ENCODE measurements around the gene RSPRY1.

The RSPRY1 gene

DNA sequence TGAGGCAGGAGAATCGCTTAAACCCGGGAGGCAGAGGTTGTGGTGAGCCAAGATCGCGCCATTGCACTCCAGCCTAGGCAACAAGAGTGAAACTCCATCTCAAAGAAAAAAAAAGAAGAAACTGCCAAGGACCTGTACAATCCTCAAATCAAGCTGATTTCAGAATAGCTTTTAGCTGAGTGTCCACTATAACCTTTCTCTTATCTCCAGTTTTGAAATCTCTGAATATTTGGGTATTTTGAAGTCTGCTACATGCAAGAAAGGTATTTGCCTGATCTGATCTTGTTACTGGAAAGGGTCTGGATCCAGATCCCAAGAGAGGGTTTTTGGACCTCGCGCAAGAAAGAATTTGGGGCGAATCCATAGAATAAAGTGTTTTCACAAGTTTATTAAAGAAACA is 39.8 kb downstream of the RSPRY1 start:
- no peak for DNase-seq (ENCODE audit: low read depth in 1 of 2, low spot score in 1 of 2)
- in situ Hi-C loops (cut with HindIII; ENCODE audit: low pct_unique_long_range_greater_than_20kb, low sequenced_read_pairs): no loop called here
- TF ChIP-seq JUND (IDR thresholded peaks at IDR 0.05; ENCODE audit: low read depth): no peak

DNA sequence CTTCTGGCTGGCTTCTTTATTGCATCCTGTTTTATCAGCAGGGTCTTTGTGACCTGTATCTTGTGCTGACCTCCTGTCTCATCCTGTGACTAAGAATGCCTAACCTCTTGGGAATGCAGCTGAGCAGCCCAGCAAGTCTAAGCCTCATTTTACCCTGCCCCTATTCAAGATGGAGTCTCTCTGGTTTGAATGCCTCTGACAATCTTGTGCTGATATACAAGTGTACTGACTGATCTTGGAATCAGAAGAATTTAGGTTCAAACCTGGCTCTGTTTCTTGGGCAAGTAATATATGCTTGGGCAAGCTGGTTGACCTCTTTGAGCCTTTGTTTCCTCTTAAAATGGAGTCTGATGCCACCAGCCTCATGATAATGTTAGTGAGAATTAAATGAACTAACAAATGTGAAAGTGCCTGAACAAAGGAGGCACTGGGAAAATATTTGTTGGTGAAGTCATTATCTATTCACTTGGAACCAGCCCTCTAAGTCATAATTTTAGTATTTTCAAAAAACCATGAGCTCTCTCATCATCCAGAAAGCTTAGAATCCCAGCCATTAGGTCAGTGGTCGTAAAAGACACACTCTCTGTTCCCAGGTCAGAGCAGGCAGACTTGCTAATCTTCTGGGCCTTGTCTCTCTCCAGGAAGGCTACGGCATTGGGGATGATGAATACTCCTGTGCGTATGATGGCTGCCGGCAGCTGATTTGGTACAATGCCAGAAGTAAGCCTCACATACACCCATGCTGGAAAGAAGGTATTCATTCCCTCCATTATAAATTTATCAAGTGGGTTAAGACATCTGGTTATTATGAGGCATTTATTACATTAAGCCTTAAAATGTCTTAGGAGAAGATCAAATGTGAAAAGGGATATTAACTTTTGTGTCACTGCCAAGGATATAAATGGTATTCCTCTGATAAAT is 40.8 kb downstream of the RSPRY1 start:
- DNase-seq (ENCODE audit: low read depth in 1 of 2, low spot score in 1 of 2): no peak
- TF ChIP-seq JUND (IDR thresholded peaks at IDR 0.05; ENCODE audit: low read depth): no peak
- in situ Hi-C loops (cut with HindIII; ENCODE audit: low pct_unique_long_range_greater_than_20kb, low sequenced_read_pairs): no loop called here

DNA sequence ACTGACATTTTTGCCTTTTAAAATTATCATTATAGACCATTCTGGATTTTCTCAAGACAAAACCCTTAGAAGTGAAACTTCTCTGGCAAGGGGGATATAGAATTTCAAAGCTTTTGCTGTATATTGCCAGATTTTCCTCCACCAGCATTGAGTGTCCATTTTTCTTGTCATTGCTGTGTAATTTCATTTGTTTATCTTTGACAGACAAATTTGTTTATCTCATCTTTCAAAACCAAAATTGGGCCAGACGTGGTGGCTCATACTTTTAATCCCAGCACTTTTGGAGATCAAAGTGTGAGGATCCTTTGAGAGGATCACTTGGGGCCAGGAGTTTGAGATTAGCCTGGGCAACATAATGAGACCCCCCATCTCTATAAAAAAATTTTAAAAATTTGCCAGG is 43.0 kb downstream of the RSPRY1 start:
- TF ChIP-seq JUND (IDR thresholded peaks at IDR 0.05; ENCODE audit: low read depth): no peak
- in situ Hi-C loops (cut with HindIII; ENCODE audit: low pct_unique_long_range_greater_than_20kb, low sequenced_read_pairs): no loop called here
- DNase-seq (ENCODE audit: low read depth in 1 of 2, low spot score in 1 of 2): no peak

- no peak for TF ChIP-seq JUND (IDR thresholded peaks at IDR 0.05; ENCODE audit: low read depth)
- no peak for DNase-seq (ENCODE audit: low read depth in 1 of 2, low spot score in 1 of 2)
- in situ Hi-C loops (cut with HindIII; ENCODE audit: low pct_unique_long_range_greater_than_20kb, low sequenced_read_pairs): no loop called here
Measured at GRCh38 chr16:57231821-57232350, 45.8 kb downstream of the RSPRY1 start.

DNA sequence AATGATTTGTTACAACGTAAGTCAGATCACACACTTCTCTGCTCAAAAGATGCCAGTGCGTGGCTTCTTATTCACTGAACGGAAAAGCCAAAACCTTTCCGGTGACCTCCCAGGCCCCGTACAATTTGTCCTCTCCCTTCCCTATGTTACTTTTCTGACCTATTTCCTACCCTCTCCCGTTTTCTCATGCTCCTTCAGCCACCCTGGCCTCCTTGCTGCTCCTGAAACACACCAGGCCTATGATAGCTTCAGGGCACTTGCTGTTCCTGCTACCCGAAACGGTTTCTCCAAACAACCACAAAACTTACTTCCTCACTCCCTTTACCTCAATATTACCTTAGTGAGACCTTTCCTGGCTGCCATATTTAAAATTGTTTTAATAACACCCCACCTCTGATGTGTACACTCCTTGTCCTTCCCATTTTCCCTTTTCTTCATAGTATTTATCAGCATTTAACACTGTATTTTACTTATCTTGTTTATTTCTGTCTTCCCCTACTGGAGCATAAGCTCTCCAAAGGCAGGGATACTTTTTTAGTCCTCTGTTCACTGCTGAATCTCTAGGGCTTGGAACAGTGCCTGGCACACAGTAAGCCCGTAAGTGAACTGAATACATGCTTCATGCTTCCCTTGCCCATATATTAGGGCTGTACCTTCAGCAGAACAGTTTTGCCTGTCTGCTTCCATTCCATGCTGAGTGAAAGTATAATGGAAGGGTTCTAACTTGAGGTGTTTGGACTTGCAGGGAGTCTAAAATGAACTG is 48.0 kb downstream of the RSPRY1 start:
- in situ Hi-C loops (cut with HindIII; ENCODE audit: low pct_unique_long_range_greater_than_20kb, low sequenced_read_pairs): no loop called here
- no peak for TF ChIP-seq JUND (IDR thresholded peaks at IDR 0.05; ENCODE audit: low read depth)
- DNase-seq (ENCODE audit: low read depth in 1 of 2, low spot score in 1 of 2): no peak

DNA sequence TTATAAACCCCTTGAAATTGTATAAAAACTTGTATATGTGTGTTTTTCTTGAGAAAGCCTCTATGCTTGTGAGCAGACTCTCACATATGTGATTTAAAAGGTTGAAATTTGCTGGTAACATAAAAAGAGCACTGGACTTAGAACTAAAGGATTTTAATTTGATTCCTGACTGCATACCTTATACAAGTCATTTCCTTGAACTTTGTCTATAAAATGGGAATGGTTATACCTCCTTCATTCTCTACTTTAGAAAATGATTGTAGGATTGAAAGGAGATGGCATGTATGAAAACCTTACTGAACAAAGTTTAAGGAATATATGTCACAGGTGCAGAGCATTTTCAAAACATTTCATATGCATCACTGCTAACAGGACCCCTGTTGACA is 48.6 kb downstream of the RSPRY1 start:
- in situ Hi-C loops (cut with HindIII; ENCODE audit: low pct_unique_long_range_greater_than_20kb, low sequenced_read_pairs): no loop called here
- no peak for TF ChIP-seq JUND (IDR thresholded peaks at IDR 0.05; ENCODE audit: low read depth)
- DNase-seq (ENCODE audit: low read depth in 1 of 2, low spot score in 1 of 2): no peak

DNA sequence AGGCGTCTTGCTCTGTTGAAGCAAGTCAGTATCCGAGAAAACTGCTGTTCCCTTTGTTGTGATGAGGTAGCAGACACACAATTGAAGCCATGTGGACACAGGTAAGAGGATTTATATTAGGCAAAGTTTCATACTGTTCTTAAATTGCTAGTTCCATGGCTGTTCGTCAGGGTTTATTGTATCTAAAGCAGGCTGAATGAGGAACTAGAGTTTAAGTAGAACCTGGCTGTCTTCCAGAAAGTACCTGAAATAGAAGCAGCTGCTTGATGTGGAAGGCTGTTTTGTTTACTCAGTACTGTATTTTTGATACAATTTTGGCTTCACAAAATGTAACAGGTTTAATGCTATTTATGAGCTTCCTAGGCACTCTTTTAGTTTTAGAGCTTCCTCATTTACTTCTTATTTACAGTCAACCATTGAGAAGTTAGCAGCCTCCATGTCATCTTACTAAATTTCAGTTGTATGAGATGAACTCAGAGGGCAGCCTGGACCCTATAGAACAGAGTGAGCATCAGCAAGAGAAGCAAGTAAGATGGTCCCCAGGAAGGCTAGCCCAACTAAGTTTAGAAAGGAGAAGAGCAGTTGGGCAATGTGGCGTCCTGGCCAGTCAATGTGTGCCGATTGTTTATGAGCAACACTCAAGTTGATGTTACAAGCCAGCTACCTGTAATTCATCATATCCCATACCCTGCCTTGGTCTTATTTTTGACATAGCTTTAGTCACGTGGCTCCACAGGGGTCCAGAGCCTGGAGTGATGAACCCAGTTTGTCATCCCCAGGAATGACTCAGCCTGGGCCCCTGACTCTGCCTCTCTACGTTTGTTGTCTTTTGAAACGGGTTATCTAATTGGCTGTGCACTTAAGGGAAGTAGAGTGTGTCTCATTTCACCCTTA is 49.2 kb downstream of the RSPRY1 start:
- DNase-seq (ENCODE audit: low read depth in 1 of 2, low spot score in 1 of 2): no peak
- in situ Hi-C loops (cut with HindIII; ENCODE audit: low pct_unique_long_range_greater_than_20kb, low sequenced_read_pairs): no loop called here

DNA sequence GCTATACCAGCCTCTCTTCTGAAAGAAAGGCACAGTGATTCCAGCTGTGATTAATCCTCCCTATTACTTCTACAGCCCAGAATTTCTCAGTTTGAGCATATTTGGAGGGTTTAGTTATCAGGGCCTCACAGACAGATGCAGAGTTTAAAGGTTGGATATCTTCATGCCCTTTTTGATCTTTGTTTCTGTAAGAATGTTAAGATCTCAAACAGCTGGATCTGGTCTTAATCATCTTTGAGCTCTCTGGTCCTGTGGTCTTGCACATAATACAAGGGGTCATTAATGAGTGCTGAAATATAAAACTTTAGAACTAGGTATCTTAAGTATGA is 49.9 kb downstream of the RSPRY1 start:
- no peak for TF ChIP-seq JUND (IDR thresholded peaks at IDR 0.05; ENCODE audit: low read depth)
- in situ Hi-C loops (cut with HindIII; ENCODE audit: low pct_unique_long_range_greater_than_20kb, low sequenced_read_pairs): no loop called here
- DNase-seq (ENCODE audit: low read depth in 1 of 2, low spot score in 1 of 2): no peak

More for the DNA sequence above, 49.2 kb downstream of the RSPRY1 start:
- no peak for TF ChIP-seq JUND (IDR thresholded peaks at IDR 0.05; ENCODE audit: low read depth)

DNA sequence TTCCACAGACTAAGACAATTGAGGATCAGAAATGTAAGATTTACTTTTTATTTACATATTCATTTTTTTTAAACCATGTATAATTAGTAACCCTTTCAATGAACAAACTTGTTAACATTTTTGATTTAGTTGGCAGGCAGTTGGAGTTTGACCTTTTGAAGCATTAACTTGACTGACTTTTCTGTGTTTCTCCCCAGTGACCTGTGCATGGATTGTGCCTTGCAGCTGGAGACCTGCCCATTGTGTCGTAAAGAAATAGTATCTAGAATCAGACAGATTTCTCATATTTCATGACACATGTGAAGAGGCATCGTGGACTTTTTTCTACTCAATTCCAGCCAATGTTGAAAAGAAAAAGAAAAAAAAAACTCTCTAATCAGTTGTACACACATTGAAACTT is 52.6 kb downstream of the RSPRY1 start:
- no peak for DNase-seq (ENCODE audit: low read depth in 1 of 2, low spot score in 1 of 2)
- TF ChIP-seq JUND (IDR thresholded peaks at IDR 0.05; ENCODE audit: low read depth): no peak
- in situ Hi-C loops (cut with HindIII; ENCODE audit: low pct_unique_long_range_greater_than_20kb, low sequenced_read_pairs): no loop called here

DNA sequence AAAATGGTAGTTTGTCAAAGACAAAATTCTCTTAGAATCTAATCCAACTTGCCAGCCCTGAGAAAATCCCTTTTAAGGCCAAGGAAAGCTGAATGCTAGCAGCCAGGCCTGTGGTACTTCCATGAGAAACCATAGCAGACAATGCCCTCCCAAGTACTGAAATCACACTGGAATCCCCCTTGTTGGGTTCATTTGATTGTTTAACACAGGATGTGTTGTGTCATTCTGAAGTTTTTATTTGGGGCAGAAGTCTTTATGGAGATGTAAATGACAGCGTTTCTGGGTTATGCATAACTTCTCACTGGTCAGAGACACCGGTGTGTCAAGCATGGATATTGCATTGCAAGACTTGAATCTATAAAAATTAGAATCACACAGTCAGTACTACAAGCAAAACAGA is 53.0 kb downstream of the RSPRY1 start:
- in situ Hi-C loops (cut with HindIII; ENCODE audit: low pct_unique_long_range_greater_than_20kb, low sequenced_read_pairs): no loop called here

DNA sequence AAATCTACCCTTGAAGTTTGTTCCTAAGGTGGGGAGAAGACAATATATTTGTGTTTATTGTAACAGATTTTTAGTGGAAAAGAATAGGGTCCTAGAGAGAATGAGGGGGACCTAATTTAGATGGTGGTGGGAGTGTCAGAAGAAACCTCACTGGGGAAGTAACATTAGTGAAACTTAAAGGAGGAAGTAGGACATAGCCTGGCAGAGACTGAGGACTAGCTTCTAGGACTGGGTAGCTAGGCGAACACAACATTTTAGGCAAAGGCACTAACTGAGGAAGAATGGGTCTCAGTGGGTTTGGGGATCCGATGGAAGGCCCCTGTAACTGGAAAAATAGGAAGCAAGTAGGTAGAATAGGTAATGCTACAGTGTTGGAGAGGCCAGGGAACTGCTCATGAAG is 54.7 kb downstream of the RSPRY1 start:
- in situ Hi-C loops (cut with HindIII; ENCODE audit: low pct_unique_long_range_greater_than_20kb, low sequenced_read_pairs): no loop called here
- TF ChIP-seq JUND (IDR thresholded peaks at IDR 0.05; ENCODE audit: low read depth): no peak
- DNase-seq (ENCODE audit: low read depth in 1 of 2, low spot score in 1 of 2): no peak

More for the DNA sequence above, 53.0 kb downstream of the RSPRY1 start:
- no peak for TF ChIP-seq JUND (IDR thresholded peaks at IDR 0.05; ENCODE audit: low read depth)
- DNase-seq (ENCODE audit: low read depth in 1 of 2, low spot score in 1 of 2): no peak

GRCh38 chr16:57242650-57243049 is 56.5 kb downstream of the RSPRY1 start:
- TF ChIP-seq JUND (IDR thresholded peaks at IDR 0.05; ENCODE audit: low read depth): no peak
- no peak for DNase-seq (ENCODE audit: low read depth in 1 of 2, low spot score in 1 of 2)
- in situ Hi-C loops (cut with HindIII; ENCODE audit: low pct_unique_long_range_greater_than_20kb, low sequenced_read_pairs): no loop called here
